NCI-H510A (cell line): ENCODE results near the gene ZNF407.
A peak's percentile ranks its signal among the peaks of the same experiment; 100 is the strongest.

Experiments
- DNase-seq: peaks from one replicate; lab custom pipeline; 2025; lab: John Stamatoyannopoulos, UW

The ZNF407 gene

DNA sequence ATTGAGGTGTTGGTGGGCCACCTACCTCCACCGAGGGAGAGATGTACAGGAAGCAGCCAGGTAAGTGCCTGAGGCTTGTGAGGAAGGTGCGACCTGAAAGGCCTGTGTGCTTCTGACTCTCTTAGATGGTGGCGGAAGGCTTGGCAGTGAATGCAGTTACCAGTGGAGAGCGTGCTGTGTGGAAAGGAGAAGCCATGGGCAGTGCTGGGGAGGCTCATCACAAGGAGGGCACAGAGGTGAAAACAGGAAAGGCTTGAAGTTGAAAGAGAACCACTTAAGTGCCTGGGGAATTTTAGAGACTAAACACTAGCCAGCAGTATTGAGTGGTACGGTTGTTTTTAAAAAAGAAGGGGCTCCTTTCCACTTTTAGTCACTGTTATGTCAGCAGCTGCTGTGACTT lies 130.9 kb downstream of the ZNF407 start:
- DNase-seq = no peak

DNA sequence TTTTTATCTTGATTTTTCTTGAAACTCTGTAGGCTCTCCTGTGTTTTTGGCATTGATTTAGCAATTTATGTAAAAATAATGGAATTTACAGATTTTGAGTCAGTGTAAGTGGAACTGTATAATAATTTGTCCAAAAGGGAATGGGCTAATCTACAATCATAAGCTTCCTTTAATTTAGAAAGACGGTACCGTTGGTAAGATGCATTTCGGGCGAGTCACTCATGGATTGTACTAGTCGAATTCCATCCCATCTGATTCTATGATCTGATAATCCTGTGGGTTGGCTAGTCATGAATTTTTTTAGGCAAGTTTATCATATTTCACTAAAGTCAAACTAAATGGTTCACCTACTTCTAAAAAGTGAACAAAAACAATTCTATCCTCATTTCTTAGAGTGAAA lies 133.4 kb downstream of the ZNF407 start:
- no peak for DNase-seq

DNA sequence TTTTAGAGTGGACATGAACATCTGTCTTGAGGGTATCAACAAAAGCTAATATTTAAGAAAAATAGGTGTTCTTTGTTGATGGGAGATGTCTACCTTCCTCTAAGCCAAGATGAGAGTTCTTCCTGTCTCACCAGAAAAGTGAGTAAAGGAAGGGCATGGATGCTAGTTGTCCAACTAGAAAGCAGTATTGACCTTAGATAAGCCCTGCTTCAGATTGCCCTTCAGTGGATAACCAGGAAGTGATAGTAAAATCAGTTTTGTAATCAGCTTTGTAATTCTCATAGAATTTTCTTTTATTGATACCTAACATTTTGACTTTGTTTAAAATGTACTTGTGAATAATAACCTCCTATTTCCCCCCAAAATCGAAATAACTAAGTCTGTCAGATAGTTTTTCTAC lies 134.7 kb downstream of the ZNF407 start:
- no peak for DNase-seq

DNA sequence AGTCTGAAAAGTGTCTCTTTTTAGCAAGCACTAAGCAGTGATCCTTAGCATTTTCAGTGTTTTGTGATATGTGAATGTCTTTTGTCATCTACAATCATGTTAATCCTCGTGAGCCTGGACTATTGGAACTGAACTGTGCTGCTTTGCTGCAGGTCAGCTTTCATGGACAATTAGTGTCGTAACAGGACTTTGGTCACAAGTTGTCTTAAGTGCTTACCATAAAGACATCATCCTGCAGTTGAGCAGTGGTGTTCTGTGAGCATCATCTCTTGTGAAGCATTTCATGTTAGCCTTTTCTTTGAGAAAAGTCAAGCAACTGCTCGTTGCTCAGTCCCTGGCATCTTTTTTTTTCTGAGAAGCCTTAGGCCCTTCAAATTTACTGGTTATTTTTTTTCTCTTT lies 135.9 kb downstream of the ZNF407 start:
- DNase-seq = no peak

DNA sequence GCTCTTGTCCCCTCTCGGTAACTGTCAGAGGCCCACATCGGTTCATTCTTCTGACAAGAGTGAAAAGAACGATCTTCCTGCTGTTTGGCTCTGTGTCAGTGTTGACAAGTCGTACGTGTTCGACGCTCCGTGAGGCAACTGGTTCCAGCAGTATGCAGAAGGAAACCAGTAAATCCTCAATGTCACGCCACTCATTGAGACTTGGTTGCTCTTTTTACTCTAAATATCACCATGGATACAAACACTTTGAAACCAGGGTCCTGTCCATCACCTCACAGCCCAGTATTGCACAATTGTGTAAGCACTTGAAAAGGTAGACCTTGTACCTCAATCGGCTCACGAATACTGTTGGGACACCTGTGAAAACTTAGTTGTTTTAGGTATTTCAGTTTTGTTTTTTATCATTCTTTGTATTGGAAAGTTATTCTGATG lies 136.4 kb downstream of the ZNF407 start:
- DNase-seq = no peak

DNA sequence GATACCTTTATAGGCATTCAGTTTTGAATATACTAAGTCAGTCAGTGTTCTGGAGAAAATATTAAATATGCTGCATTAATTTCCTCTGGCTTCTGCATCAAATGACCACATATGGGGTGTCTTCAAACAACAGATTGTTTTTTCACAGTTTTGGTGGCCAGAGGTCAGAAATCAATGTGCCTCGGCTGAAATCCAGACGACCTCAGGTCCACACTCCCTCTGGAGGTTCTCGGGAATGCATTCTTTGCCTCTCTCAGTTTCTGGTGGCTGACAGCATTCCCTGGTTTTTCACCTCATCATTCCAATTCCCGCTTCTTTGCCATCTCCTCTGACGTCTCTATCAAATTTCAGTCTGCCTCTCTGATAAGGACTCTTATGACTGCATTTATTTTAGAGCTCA lies 142.3 kb downstream of the ZNF407 start:
- DNase-seq = no peak

DNA sequence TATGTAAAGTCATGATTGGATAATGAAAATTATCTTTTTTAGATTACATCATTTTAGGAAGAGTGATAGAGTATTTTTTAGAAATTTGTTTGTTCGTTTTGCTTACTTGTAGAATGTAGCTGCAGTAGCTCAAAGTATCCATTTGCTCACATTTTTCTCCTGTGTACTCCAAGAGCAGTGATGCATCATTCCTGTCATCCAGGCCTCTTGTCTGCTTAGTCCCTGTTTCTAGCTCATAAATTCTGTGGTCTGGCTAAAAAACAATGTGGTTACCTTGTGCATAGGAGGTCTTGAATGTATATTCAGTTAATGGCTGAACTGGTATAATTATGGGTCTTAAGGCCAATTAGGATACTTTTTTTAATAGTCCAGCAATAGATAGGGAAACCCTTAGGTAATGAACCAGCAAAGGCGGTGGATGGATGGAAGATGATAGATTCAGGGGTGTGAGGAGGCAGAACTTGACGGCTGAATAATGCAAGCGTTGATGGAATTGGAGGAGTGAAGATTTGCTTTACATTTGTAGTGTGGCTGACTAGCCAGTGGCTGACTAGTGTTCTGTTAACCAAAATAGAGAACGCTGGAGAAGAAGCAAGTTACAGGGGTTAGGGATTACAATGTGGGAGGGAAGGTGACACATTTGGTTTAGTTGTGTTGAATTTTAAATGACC lies 145.0 kb downstream of the ZNF407 start:
- no peak for DNase-seq

DNA sequence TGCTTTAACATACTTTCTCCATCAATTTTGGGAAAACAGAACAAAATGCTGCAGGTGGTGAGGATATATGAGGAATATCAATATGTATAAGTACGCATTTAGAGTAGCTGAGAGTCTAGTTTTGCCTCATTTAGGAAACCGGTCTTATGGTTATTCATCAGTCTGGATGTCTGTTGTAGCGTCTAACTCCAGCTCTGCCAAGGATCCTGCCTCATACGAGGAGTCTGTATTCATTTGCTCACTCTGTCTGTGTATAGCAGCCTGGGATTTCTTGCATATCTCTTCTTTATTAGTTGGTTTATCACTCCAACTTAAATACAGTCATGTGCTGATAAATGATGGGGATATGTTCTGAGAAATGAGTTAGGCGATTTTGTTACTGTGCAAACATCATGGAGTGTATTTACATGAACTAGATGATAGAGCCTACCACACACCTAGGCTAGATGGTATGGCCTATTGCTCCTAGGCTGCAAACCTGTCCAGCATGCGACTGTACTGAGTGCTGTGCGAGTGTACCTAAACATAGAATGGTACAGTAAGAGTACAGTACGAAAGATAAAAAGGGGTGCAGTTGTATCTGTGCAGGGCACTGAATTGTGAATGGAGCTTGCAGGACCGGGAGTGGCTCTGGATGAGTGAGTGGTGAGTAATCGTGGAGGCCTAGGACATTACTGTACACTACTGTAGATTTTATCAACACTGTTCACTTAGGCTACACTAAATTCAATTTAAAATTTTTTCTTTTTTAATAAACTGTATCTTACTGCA lies 148.1 kb downstream of the ZNF407 start:
- peak; percentile 84 for DNase-seq

DNA sequence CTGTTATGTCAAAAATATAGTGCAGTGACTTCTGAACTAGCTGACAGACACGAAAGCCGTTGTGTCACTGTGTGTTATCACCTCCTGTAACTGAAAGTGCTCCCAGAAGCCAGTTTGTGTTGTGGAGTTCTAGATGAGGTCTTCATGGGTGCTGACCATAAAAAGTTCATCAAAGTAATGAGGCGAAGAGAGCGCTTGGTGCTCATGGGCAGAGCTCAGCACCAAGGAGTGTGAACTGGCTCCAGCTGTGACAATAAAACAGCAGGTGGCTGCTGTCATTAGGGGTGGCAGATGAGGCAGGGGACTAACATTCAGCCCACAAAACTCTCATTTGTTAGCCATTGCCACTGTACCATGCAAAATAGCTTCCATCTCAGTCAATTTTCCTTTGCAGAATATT lies 151.1 kb downstream of the ZNF407 start:
- DNase-seq = peak; percentile 96

DNA sequence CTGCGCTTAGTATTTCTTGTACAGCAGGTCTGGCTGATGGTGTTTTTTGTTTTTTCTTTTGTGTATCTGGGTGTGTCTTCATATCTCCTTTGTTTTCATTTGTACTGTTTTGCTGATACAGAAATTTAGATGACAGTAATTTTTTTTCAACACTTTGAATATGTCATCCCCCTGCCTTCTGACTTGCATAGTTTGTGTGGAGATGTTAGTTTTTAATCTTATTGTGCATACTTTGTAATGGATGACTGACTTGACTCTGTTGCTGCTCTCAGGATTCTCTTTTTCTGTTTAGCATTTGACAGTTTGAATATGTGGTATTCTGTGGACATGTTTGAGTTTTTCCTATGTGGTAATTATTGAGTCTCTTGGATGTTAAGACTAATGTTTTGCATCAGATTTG lies 161.3 kb downstream of the ZNF407 start:
- DNase-seq = no peak

DNA sequence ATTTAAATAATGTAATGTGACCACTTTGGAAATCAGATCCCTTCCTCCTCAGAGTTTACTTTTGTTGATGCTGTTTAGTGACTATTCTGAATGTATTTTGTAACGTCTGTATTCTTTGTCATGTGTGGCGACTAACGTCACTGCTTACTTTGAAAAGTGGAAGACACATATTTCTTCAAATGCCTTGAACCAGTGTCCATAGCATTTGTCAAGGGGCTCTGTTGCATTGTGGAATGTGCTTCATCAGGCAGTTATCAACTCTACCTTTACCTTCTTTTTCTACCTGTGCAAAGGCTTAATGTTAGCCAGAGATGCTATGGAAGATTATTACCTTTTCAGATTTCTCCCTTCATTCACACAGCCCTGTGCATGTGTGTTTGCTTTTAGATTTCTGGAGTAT lies 162.4 kb downstream of the ZNF407 start:
- DNase-seq = no peak

DNA sequence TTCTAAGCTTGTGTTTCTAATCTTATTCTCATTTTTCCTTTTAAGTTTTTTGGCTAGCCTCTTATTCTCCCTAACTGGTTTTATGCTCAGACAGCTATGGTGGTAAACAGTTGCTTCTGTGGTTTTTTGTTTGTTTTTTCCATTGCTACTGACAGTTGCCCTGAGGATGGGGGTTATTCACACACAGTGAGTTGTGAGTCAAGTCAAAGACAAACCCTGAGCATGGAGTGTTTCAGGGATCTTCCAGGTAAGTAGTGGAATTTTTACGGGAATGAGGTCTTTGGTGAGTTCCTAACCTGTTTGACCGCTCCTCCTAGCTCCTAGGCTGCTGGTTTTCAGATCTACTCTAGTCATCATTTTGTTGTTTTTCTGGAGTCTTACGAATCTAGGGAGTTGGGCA lies 162.8 kb downstream of the ZNF407 start:
- no peak for DNase-seq

DNA sequence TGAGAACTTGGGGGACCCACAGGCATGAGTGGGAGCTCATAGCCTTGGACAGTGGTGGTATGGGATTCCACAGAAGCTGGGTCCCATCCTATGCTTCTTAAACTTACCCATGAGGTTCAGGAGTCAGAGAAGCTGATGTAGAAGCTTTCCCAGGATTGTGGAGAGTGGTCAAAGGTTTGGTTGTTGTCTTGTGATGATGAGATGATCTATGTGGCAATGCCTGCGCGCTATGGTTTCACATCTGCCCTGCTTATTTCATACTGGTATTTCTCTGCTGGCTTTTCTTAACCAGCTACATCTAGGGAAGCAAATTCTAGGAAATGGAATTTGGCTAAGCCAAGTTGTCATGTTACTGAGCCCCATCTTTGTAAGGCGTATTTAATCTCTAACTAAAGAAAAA lies 168.6 kb downstream of the ZNF407 start:
- no peak for DNase-seq

DNA sequence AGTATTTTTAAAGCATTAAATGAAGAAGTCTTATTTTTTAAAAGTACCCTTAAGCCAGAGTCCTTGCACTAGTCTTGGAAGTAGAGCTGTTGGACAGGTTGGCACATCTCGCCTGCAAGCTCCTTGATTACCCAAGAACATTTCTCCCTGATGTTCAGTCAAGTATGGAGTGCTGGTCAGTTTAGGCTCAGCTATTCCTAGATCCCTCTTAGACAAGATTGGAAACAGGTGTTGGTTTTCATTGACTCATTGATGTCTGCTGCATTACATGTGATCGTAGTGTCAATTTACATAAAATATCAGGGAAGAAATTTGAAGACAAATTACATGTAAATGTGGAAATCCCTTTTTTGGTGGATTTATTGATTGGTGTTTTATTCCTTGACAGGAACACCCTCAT lies 170.4 kb downstream of the ZNF407 start:
- DNase-seq = no peak

DNA sequence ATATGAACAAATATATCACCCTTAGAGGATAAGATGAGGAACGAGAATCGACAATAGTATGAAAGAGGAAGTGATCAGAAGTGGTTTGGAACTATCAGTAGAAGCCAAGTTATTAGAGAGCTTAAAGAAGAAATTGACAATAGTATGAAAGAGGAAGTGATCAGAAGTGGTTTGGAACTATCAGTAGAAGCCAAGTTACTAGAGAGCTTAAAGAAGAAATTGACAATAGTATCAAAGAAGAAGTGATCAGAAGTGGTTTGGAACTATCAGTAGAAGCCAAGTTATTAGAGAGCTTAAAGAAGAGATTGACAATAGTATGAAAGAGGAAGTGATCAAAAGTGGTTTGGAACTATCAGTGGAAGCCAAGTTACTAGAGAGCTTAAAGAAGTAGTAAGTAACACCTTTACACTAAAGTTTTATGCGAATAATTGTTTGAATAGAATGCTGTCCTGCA lies 175.5 kb downstream of the ZNF407 start:
- no peak for DNase-seq

DNA sequence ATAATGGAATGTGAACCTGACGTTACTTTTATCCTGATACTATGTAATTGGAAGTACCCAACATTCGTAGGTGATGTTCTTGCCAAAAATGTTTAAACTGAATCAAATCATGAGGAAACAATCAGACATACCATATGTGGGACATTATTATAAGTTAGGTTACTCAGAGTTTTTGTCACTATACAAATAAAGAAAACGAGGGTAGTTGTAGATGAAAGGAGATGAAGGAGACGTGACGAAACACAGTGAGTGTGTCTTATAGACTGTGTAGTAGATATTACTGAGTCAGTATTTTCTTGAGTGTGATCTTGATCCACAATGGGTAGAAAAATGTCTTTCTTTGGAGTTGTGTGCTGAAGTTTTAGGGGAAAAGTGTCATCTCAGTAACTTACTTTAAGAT lies 176.8 kb downstream of the ZNF407 start:
- DNase-seq = no peak

DNA sequence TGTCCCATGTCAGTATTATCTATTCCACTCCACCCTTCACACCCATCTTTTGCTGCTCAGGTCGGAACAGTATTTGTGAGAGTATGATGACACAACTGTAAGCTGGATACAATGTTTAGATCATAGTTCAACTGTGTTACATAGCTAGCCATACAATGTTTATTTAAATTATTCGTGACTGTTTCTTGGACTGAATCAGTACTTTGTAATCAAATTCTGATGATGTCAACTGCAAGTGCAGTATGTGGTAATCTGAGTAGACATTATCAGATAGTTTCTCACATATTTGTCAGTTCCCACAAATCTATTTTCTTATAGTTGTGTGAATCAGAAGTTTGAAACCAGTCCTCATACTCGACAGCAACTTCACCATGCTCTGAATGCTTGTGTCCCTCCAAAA lies 177.6 kb downstream of the ZNF407 start:
- no peak for DNase-seq

DNA sequence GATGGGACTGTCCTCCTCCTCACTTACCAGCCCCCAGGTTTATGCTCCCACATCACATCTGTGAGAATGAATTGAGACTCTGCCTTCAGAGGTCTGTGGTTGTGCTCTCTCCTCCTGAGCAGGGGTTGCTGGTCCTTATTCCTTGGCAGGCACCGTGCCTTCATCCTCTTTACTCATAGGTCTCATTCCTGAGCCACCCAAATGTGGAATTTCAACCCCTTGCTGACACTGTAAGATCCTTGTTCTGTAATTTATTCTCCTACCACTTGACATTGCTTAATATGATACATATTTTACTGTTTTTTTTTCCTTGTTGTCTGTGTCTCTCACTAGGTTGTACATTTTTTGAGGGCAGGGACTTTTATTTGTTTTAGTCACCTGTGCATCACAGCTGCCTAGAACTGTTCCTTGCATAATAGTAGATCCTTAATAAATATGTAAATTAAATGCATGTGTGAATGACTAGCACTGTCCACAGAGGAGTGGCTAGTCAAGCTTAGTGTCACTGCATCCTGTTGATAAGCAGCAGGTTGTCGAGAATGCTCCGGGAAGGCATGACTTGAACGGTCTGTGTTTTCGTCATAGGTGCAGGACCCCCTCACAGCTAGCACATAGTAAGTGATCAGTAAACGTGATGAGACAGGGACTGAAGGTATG lies 180.6 kb downstream of the ZNF407 start:
- DNase-seq = no peak

DNA sequence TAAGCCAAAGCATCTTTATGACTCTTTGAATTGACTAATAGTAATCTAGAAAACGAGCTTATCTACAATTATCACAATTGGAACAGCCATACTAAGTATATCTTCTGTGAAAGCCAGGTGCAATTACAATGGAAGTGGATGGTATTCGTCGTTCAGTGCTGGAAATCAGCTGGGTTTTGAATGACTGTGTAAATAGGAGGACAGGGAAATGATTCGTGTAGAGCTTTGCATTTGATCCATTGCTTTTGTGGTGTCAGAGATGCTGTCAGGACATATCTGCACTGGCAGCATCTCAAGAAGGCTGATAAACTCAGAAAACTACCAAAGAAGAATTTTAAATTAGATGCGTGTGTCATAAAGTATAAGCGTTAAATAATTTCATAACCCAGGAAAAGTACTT lies 187.1 kb downstream of the ZNF407 start:
- DNase-seq = peak; percentile 84

DNA sequence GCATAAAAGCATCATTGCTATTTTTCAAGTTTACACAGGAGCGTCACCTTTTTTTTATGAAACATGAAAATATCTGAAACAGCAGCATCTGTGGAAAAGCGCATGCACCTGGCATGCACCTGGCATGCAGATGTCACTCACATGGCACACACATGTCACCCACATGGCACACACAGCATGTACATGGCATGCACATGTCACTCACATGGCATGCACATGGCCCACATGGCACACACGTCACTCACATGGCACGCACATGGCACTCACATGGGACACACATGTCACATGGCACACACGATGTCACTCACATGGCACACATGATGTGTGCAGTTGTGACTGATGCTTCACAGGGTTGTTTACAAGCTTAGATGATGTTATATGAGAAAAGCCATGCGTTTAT lies 188.0 kb downstream of the ZNF407 start:
- no peak for DNase-seq

DNA sequence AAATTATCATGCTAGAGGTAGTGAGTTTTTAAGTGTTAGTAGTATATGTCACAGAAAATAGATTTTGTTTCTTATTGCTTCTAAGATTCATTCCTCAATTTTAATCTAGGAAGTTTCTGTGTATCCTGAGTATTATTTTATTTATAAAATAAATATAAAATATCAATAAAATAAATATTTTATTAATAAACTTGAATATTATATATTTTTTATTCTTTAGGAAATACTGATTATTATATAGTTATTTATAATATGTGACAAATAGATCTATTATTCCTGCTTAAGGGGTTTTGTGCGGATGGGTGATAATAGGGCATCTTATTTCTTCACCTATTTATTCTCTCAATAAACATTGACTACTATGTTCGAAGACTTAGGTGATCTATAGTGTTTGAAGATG lies 191.0 kb downstream of the ZNF407 start:
- DNase-seq = no peak

DNA sequence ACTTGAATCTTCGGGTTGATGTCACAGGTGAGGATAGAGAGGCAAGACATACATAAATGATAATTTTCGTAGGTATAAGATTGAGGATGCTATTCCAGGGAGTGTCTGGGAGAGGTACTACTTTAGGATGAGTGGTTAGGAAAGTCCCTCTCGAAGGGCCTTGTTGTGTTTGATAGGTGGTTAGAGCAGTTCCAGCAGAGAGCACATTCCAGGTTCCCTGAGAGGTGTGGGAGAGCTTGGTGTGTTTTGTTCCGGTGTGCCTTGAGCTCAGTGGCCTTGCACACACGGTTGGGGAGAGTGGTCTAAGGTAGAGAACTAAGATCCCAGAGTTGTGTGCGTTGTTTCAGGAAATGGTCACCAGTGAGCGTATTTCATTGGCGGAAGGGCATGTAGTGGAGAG lies 191.4 kb downstream of the ZNF407 start:
- DNase-seq = no peak

DNA sequence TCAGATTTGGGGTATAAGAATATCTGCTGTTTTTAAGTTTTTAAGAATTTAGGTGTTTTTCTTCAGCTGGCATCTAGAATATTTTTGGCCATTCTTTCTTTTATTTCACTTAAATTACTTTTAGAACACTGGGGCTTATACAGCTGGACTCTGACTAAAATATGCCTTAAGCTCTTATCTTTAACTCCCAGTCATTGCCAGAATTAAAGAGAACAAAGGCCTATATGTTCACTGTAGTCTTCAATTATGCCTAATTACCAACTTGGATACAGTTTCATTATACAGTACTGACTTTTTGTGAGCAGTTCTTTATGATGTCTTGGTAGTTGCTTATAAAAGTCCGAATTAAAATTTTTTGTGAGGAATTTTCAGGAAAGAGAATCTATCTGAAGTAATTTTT lies 192.8 kb downstream of the ZNF407 start:
- no peak for DNase-seq
